ENCODE data around the gene RIMS4.

DNA sequence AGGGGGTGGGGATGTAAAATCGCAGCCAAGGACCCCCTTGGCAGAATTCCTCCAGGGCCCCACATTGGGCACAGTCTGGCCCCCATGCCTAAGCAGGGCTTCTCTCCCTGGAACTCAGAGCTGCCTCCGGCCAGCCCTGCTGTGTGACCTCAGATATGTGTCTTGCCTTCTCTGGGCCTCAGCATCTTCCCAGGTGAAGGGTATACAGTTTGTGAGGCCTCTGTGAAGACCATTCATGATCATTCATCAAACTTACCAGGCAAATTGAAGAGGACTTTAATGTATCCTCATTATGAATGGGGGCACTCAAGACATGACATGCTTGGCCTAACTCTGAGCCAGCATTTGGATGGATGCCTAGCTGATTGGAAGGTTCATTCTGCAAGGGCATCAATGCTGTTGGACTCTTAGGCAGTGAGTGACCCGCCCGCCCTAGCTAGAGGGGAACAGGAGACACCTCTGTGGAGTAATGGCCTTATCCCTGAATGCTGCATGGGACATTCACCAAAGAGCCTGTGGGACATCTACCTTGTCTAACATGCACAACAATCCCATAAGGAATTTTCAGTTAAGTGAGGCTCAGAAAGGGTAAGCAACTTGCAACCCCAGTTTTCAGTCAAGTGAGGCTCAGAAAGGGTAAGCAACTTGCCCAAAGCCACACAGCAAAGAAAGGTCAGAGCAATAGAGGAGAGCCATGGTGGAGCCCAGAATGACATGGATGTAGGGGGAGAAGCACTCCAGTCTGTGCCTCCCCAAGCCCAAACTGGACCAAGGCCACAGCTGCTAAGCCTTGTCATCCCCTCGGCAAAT, 94.6 kb downstream of the RIMS4 start:
- TF ChIP-seq, protein P1, sequence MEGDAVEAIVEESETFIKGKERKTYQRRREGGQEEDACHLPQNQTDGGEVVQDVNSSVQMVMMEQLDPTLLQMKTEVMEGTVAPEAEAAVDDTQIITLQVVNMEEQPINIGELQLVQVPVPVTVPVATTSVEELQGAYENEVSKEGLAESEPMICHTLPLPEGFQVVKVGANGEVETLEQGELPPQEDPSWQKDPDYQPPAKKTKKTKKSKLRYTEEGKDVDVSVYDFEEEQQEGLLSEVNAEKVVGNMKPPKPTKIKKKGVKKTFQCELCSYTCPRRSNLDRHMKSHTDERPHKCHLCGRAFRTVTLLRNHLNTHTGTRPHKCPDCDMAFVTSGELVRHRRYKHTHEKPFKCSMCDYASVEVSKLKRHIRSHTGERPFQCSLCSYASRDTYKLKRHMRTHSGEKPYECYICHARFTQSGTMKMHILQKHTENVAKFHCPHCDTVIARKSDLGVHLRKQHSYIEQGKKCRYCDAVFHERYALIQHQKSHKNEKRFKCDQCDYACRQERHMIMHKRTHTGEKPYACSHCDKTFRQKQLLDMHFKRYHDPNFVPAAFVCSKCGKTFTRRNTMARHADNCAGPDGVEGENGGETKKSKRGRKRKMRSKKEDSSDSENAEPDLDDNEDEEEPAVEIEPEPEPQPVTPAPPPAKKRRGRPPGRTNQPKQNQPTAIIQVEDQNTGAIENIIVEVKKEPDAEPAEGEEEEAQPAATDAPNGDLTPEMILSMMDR (IDR thresholded peaks at IDR 0.05; ENCODE audit: insufficient read depth, low read length), result no peak
- TF ChIP-seq, protein P2, sequence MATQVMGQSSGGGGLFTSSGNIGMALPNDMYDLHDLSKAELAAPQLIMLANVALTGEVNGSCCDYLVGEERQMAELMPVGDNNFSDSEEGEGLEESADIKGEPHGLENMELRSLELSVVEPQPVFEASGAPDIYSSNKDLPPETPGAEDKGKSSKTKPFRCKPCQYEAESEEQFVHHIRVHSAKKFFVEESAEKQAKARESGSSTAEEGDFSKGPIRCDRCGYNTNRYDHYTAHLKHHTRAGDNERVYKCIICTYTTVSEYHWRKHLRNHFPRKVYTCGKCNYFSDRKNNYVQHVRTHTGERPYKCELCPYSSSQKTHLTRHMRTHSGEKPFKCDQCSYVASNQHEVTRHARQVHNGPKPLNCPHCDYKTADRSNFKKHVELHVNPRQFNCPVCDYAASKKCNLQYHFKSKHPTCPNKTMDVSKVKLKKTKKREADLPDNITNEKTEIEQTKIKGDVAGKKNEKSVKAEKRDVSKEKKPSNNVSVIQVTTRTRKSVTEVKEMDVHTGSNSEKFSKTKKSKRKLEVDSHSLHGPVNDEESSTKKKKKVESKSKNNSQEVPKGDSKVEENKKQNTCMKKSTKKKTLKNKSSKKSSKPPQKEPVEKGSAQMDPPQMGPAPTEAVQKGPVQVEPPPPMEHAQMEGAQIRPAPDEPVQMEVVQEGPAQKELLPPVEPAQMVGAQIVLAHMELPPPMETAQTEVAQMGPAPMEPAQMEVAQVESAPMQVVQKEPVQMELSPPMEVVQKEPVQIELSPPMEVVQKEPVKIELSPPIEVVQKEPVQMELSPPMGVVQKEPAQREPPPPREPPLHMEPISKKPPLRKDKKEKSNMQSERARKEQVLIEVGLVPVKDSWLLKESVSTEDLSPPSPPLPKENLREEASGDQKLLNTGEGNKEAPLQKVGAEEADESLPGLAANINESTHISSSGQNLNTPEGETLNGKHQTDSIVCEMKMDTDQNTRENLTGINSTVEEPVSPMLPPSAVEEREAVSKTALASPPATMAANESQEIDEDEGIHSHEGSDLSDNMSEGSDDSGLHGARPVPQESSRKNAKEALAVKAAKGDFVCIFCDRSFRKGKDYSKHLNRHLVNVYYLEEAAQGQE (IDR thresholded peaks at IDR 0.05; ENCODE audit: insufficient replicate concordance, low read depth), result no peak

Measured in HL-60 (cell line).